Measurements from ENCODE around the gene NDUFA11.

NDUFA11 gene

DNA sequence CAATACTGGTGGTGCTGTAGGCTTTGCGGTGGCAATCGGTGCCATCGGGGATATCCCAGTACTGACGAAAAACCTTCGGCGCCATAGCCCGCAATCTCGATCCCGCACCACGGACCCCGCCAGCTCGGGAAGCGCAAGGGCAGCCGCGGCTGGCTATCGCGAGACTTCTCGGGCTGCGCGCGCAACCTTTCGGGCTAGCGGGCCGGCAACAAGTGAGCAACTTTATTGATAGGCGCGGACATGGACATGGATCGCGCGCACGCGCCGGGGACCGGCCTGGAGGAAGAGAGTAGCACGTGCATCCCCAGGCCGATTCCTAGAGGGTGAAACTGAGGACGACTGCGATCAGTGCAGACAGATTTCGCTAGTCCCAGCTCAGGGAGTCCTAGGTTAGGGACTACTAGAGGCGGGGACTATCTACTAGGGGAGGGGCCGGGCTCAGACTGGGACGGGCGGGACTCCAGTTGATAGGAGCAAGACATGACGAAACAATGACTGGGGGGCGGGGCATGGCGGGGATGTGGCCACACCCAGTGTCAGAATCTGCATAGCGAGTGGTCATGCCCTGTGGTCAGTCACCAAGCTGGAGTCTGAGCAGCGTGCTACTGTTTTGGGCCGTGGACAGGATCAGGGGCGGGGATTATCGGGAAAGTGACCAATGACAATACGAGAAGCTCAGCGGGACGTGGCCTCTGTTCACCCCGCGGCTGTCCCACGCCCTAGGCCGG lies at the start of gene NDUFA11:
Gene NDUFA11 (minus strand): TSS at position 167 of the 728 bp plus-strand sequence. CDS start 82 bp downstream, at position 85.
- DNase-seq (ENCODE audit: low read depth): no peak

DNA sequence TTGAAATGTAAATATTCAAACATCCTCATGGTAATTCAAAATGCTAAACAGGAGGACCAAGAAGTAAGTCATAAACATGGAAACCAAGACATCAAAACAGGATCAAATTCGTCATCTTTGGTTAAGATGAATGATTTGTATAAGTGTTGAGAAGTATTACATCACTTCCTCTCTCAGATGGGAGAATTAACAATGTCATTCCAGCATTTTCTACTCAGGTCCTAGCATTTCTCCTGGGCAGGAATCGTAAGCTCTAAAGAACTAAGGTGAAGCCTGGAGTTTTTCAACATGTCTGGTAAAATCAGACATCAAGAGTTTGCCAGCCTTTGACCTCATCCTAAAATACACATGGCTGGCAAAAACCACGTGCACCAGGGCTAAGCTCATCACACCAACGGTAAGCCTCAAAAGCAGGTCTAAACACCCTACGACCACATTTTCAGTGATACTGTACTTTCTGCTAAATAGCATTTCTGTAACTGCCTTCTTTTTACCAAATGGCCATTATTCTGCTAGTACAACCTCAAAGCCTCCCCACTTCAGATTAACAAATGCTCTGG lies 49.5 kb upstream of the NDUFA11 start:
- no peak for DNase-seq (ENCODE audit: low read depth)

DNA sequence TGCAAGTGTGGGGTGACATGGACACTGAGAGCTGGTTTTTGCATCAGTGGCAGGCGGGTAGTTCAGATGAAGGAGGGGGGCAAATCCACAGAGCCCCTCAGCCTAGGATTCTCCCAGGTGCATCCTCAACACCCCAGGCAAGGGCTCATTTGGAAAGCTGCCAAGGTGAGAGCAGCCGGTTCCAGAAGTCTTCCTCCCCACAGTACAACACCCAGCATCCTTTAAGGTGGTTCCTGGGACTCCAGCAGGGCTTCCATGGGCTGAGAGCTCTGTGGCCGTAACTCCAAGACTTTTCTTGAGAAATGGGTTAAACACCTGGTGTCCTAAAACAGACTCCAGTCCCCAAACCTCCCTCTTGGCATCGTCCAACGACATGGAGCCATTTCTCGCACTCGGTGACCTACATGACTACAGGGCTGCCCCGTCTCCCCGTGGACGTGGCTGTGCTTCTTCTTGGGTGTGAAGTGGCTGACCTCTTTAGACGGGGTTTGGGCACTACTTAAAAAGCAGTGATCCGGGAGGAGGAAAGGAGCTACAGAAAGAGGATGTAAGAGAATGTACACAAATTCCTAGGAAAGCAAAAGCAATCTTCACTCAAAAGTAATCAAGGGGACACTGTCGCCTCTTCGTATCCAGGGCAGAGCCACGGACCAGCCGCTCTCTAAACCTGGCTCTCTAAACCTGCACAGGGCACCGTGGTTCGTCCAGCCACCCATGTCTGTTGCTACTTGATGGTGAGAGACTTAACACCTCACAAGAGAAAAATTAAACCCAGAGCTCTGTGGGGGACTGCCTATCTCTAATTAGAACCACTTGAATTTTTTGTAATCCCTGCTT lies 48.8 kb upstream of the NDUFA11 start:
- no peak for DNase-seq (ENCODE audit: low read depth)

DNA sequence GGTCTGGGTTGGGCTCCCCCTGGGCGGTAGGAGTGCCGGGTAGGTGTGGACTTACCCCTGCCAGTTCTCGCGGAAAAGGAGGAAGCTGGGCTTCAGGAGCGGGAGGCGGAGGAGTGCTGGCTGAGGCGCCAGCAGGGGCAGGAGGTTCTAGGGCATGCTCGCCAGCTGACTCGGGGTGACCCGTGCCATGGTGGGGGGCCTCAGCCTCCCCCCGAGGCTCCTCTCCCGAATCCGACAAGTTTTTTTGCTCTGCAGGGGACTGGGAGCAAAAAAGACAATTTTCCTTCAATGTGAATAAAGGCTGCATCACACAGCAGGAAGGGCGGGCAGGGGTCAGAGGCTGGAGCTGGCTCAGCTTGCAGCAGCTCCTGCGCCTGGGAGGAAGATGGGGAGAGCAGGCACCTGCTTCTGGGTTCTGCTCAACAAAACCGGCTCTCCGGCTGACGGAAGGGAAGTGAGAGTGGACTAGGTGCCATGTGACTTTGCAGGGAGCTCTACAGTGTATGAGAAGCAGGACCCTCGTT lies 47.8 kb upstream of the NDUFA11 start:
- DNase-seq (ENCODE audit: low read depth): no peak

DNA sequence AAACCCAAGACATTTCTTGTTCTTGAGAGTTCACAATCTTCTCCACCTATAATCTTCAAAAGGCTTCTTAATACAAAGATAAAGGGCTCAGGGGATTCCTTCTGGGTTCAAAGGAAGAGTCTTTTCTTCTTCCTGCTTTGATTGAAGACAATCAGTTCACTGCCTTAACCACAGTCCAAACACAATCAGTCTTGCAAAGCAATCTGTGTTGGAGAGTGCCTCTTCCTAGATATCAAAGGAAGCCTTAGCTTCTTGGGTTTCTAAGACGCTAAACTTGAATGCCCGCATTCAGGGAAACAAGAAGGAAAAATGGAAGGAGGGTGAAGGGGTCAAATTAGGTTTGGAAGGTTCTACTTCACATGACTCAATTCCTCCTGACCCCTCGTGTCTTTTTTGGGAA lies 47.2 kb upstream of the NDUFA11 start:
- no peak for DNase-seq (ENCODE audit: low read depth)

DNA sequence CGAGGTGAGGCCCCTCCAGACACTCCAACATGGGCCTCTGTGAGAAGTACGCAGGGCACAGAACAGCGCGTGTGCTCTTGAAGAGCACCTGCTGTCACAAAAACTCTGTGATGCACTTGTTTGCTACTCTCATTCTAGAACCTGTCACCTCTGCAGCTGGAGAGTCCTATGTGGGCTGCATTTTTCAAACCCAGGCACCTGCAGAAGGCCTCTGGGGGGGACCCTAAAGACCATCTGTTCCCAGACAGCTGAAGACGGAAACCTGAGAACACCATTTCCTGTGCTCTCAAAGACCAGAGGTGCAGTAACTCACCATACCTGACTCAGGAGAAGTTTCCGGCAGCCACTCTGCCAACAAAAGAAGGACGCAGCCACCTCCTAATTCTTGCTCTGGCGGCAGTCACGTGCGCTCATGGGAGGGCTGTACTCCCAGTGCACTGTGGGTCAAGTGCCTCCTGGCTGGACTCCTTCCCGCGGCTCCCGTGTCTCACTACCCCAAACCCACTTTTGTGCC lies 46.3 kb upstream of the NDUFA11 start:
- DNase-seq (ENCODE audit: low read depth): no peak

DNA sequence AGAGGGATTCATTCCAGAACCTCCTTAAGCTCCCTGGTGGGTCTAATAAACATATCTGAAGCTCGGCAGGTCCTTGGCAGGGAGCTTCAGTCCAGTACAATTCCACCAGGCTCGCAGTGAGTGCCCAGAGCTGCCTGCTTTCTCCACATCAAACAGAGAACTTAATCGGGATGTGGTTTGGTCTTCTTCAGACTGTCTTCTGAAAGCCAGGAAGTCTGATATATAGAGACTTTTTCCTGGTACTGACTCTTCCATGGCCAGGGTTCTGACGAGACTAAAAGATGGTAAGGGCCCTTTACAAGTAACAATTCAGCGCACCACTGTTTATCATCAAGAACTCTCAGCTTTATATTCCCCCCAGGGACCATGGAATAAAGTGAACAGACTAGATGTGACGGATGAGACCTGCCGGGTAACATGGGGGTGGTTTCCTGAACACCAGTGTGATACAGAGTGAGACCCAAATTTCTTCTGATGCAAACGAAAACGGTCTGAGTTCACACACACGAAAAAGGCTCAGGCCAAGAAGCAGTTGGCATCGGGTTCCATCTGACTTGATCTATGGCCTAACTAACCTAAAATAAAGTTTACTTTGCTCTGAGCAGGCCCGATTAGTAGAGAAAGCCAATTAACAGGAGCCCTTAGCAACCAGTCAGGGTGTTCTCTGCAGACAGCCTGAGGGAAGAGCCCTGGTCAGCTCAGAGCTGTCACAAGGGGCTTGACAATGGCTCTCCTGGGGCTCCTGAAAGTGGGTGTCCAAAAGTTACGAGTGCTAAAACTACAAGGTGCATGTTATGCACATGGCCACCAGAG lies 45.4 kb upstream of the NDUFA11 start:
- DNase-seq (ENCODE audit: low read depth): no peak

DNA sequence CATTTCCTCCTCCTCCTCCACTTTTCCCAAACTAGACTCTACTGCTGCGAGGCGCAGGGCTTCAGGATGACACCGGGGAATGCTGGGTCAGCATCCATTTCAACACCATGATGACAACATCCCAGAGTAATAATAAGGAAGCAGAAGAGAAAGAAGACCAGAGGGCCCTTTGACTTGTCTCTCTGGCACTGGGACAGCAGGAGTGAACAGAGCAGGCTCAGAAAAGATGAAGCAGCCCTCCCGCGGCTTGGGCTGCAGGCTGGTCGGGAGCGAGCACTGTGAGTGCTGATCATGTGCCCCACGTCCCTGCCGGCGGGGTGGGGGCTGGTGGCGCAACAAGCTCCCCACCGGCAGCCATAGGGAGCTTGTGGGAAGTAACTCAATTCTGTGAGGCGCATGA lies 43.8 kb upstream of the NDUFA11 start:
- DNase-seq (ENCODE audit: low read depth): no peak

DNA sequence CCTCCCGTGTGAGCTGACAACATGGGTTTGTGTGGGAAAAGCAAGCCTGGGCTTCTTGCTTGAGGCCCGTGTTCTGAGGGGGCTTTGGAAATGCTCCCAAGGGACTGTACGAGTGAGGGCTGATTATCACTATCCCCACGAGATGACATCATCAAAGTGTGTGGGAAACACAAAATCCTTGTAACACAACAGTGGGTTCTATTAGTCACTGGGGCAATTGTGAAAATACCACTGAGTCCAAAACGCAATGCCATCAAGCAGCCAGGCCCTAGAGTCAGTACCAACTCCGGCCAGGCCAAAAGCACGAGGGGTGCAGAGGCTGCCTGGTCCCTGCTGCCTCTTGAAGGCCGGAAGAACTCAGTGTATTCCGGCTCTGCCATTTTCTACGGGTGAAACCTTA lies 40.0 kb upstream of the NDUFA11 start:
- DNase-seq (ENCODE audit: low read depth): no peak

DNA sequence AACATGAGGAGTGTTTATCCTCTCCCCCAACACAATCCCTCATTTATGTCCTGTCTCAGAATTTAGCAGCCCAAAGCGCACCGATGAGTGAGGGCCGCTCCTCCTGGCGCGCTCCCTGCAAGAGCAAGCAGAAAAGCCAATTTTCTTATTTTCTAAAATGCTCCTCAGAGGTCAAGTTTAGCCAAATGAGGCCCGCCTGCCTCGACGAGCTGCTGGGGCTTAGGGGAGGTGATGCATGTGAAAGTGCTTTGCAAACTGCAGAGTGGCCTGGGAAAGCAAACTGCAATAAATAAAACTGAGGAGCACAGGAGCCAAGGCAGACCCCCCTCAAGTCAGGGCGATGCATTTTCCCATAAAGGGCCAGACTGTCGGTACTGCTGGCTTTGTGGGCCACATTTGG lies 39.5 kb upstream of the NDUFA11 start:
- DNase-seq (ENCODE audit: low read depth): no peak

DNA sequence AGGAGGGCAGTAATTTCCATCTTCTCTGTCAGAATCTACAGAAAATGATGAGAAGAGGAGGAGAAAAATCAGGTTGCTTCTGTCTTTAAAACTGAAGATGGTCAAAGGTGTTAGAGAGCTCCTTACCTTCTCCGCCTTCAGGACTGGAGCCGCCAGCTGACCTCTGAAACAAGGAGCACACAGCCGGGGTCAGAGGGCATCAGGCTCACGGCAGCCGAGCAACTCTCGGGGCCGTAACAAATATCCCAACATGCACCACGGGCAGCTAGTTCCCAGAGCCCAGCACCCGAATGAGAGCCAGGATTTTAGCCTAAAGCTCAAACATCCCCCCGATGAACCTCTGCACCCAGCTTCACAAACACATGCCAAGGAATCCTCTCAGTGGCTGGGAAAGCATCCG lies 38.1 kb upstream of the NDUFA11 start:
- no peak for DNase-seq (ENCODE audit: low read depth)

DNA sequence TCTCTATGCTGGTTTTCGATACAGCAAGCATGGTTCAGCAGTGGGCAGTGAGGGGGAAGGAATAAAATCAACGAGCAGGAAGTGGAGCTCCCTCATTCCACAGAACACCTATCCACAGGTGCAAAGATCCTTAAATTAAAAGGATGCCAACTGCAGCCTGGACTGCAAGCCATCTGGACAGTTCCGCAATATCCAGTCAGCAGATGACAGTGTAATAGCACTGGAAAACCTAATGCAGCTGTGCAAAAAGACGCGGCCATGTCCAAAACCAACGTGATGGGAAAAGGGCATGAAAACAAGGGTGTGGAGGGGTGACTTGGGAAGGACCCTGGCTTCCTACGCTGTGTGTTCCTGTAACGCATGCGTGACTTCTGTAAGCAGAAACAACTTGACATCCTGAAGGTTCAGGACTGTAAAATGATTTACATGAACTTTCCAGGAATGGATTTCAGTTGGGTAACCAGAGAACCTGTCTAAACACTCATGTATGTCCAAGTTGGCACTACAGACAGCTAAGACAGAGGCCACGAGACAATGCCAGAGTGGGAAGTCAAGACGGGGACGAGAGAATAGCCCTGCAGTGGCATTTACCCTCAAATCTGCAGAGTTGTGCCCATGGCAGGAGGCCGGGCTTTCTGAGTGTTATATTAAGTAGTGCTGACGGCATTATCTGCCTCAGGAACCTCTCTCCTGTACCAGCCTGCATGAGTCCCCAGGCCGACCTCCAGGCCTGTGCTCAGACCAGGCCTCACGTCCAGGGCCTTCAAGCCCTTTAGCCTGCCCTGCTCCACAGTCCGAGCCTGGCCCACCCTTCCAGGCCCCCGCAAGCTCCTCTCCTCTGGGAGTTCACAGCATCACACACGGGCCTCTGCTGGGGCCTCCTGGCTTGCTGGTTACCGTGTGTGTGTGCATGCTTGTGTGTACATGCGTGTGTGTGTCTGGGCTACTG lies 36.9 kb upstream of the NDUFA11 start:
- DNase-seq (ENCODE audit: low read depth): no peak

DNA sequence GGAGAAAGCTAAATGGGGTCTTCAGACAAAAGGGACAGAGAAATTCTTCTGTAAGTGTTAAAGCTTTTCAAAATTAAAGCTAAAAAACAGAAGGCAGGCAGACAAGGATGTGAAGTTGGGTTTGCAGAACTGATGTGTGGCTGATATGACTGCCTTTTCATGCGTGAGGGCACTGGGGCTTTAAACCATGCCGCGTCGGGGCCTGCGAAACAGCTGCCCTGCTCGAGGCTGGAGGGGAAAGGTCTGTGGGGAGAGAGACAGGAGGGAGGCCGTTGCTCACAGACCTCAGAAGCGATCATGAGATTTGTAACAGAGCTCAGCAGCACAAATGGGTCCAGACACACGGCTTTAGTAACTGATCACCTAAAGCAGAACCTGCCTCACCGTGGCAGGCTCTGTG lies 34.0 kb upstream of the NDUFA11 start:
- DNase-seq (ENCODE audit: low read depth): no peak

DNA sequence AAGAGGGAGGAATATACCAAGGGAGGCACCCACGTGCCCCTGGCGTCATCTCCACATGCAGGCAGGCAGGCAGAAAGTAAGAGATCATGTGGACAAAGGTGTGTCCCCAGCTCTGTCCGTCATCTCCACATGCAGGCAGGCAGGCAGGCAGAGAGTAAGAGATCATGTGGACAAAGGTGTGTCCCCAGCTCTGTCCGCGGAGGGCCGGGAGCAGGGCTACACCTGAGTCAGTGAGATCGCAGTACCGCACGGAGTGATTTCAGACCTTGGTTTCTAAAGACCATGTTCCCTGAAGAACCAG lies 32.7 kb upstream of the NDUFA11 start:
- DNase-seq (ENCODE audit: low read depth): no peak

DNA sequence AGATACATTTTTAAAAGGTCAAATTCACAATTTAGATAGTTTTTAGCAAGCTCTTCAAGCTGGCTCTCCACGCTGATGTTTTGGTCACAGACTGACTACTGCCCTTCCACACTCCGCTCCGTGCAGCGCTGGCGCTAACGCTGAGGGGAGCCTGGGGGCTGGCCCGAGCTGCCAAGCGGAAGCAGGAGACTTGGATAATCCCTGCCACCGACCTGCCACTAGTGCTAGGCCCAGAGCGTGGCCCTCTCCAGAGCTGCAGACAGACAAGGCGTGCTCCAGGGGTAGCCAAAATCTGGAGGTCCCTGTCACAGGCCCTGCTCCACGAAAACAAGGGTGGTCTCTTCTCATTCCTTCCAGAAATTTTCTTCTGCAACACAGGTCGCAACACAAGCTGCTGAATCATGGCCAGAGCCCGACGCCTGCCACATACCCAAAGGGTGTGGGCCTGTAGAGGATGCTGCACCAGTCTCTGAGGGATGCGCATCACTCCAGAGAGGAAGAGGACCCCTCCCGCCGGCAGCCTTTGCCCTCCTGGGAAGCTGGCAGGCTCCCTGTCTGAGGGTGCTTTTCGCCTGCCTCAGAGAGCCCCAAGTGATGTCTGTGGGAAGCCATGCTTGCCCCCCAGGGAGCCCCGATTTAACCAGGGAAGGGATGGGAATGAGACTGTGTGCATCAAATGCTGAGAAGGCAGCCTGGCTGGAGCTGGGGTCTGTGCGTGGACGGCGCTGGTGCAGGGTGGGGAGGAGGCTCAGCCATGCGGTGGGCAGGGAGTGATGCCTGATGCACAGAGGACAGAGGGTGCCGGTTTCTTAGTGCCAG lies 32.1 kb upstream of the NDUFA11 start:
- no peak for DNase-seq (ENCODE audit: low read depth)

DNA sequence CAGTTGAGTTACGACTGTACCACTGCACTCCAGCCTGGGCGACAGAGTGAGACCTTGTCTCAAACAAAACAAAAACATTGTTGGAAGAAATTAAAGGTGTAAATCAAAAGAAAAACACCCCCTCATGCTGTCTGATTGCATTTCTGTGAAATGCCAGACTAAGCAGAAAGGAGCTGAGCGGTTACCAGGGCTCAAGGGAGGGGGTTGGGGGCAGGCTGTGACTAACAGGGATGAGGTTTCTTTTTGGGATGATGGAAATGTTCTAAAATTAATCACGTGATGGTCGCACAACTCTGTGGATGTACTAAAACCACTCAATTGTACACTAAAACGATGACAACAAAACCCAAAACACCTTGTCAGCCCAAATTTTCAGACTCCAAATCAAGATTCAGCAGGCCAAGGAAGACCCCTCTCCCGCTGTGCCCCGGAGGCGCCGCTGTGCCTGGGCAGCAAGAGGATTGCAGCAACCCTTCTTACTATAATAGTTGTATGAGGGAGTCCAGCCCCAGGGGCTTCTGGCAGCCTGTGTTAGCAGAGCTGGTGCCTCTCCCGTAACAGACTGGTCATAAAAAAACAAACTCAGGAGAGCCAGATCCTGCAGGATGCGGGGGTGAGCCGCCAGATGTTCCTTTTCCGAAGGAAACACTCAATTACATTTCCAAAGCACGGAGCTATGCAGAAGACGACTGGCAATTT lies 31.3 kb upstream of the NDUFA11 start:
- no peak for DNase-seq (ENCODE audit: low read depth)

DNA sequence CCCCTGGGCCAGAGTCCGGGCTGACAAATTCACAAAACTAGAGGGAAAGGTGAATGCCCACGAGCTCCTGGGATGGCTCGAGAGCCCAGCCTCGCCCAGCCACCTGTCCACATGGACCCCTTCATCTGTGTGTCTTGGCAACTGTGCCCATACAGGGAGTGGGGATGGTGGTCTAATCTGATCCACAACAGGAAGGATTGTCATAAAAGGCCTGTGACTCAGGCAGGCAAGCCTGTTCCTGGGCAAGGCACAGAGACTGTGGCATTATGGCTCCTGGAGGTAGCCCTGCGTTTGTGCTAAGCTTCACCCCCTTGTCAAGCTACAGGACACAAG lies 30.4 kb upstream of the NDUFA11 start:
- no peak for DNase-seq (ENCODE audit: low read depth)

DNA sequence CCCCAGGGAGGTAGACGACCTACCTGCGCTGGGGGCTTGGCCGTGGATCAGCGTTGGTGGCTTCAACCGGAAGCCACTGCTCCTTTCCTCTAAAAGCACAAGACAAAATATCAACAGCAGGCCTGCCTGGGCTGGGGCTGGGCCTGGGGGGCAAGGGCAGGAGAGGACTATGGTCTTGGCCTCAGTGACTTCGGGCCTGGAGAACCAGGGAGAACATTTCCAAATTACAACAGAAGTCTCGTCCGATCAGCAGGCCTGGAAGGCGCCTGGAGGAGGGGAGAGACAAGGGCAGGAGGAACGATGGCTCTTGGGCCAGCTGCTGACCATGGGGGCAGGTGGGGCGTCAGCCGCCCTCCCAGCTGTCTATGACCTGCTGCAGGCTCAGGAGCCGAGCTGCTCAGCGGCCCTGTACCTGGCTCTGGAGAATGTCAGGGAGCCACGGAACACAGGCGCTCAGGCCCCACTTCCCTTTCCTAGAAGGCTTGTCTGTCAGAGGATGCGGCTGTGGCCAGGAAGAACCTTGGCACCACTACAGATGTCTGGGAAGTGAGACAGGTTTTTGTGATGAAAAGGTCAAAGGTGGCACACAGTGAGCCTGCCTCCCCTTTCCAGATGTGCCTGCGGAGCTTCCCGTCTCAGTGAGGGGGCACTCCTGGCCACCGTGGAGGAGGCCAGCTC lies 29.9 kb upstream of the NDUFA11 start:
- DNase-seq (ENCODE audit: low read depth): no peak
